ENCODE measurements around the gene HASPIN.

DNA sequence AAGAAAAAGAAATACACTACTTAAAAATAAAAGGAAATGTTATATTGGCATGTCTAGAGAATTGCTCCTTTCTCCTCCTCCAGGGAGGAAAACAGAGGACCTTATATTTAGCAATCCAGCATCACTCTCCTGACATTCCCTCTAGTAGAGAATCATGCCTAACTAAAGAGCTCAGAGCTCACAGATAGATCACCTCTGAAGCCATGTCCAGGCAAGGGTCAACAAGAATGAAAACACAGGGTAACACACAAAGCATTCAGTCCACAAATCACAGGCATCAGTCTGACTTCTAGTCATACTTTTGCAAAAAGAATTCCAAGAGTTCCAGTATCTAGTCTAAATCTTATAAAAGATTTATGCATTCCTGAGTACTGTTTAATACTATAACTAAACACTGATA is 4.4 kb upstream of the HASPIN start:
- no peak for TF ChIP-seq POLR2A (IDR thresholded peaks at IDR 0.05; ENCODE audit: low read depth, low read length)
- no peak for TF ChIP-seq TAF1 (IDR thresholded peaks at IDR 0.05; ENCODE audit: low read depth, low read length)
- TF ChIP-seq POLR2AphosphoS5 (IDR thresholded peaks at IDR 0.05; ENCODE audit: low read depth, low read length): no peak
- TF ChIP-seq SPI1 (IDR thresholded peaks at IDR 0.05; ENCODE audit: low read depth, low read length): no peak
